ENCODE data around the gene DDX51.

DNA sequence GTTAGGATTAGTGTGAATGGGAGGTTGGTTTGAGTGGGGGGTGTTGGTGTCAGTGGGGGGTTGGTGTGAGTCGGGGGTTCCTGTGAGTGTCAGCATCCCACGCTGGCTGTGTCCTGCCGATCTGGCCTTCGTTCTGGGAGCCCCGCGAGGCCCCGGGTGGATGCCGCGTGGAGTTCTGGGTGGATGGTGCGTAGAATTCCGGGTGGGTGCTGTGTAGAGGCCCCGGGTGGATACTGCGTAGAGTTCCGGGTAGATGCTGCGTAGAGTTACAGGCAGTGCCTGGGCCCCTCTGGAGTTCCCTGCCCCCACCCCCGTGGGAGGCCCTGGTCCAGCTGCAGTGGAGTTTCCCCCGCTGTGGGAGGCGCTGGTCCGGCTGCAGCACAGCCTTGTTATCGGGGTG is 8.8 kb upstream of the DDX51 start:
- TF ChIP-seq POLR2A (IDR thresholded peaks at IDR 0.05; ENCODE audit: low read depth, low read length) = no peak
- no peak for TF ChIP-seq SPI1 (IDR thresholded peaks at IDR 0.05; ENCODE audit: low read depth, low read length)
- TF ChIP-seq TAF1 (IDR thresholded peaks at IDR 0.05; ENCODE audit: low read depth, low read length) = no peak
- TF ChIP-seq POLR2AphosphoS5 (IDR thresholded peaks at IDR 0.05; ENCODE audit: low read depth, low read length) = no peak

Measured in GM12891 (cell line).